Heart left ventricle (tissue), 16 donors: ENCODE measurements around the gene SOX30. TPM values are rescaled to one million over a fixed set of nuclear protein-coding genes. Genes with fewer than 3 reads are reported as not detected.

ENCODE experiments used
- ATAC-seq, 4 donors: fragments of 200-7000 bp; cut with Tn5 transposase; one replicate each; pipeline ENCODE4 v1.9.1; 2020 to 2022; ENCODE audit warnings: moderate library complexity in 4 of 4, mild to moderate bottlenecking in 3 of 4, moderate number of reproducible peaks in 1 of 4
- DNase-seq, 5 donors: peaks; one replicate each; pipeline ENCODE4 v3.0.0-alpha.2; 2020
- H3K27ac ChIP-seq, 12 donors: fragments of 200-600 bp; sonication (generic) in 4 of 12; one replicate each; pipeline versions ENCODE4 v1.5.0 to v1.8.0; 2016 to 2022; ENCODE audit warnings: mild to moderate bottlenecking in 2 of 12
- H3K27me3 ChIP-seq, 9 donors: fragments of 200-600 bp; sonication (generic) in 2 of 9; one replicate each; pipeline versions ENCODE4 v1.5.1 to v1.8.0; 2016 to 2022; ENCODE audit warnings: mild to moderate bottlenecking in 3 of 9
- H3K36me3 ChIP-seq, 9 donors: fragments of 200-600 bp; sonication (generic) in 2 of 9; one replicate each; pipeline versions ENCODE4 v1.5.0 to v1.8.0; 2018 to 2022; ENCODE audit warnings: mild to moderate bottlenecking in 2 of 9
- H3K4me1 ChIP-seq, 12 donors: fragments of 200-600 bp; sonication (generic) in 4 of 12; one replicate each; pipeline versions ENCODE4 v1.5.0 to v1.8.0; 2016 to 2022; ENCODE audit warnings: mild to moderate bottlenecking in 3 of 12
- H3K4me3 ChIP-seq, 12 donors: fragments of 200-600 bp; sonication (generic) in 4 of 12; one replicate each; pipeline versions ENCODE4 v1.5.0 to v1.8.0; 2017 to 2022; ENCODE audit warnings: mild to moderate bottlenecking in 9 of 12, moderate library complexity in 4 of 12
- H3K9me3 ChIP-seq, 12 donors: fragments of 200-600 bp; sonication (generic) in 4 of 12; one replicate each; pipeline versions ENCODE4 v1.5.0 to v1.8.0; 2016 to 2022; ENCODE audit warnings: mild to moderate bottlenecking in 1 of 12
- POLR2A ChIP-seq, 2 donors: fragments of 450-650 bp; IDR thresholded peaks; one replicate each; pipeline ENCODE4 v1.6.1; 2017; ENCODE audit warnings: antibody characterized with exemption in 2 of 2, mild to moderate bottlenecking in 2 of 2, moderate library complexity in 2 of 2
- WGBS, 4 donors: extraction: QIAGEN DNeasy Blood & Tissue Kit in 2 of 4; methylation state at CpG; one replicate each; pipeline versions ENCODE4 v1.1.5 to v1.1.7; 2013 to 2018; 5-methylcytosine and 5-hydroxymethylcytosine counted together
- intact Hi-C, 10 donors: fragments of 100-400 bp; cut with DNase I; formaldehyde crosslinking; loops; one replicate each; pipeline versions ENCODE4 v1.11.1 to v1.14.2; 2022
- polyA plus RNA-seq, 2 donors: library from polyadenylated mRNA; stranded (reverse); fragments of 200-250 nt; gene quantifications; one replicate each; pipeline ENCODE4 v1.2.3, GENCODE V29; 2013
- total RNA-seq, 9 donors: library from RNA; depleted of rRNA in 2 of 9; stranded (reverse); fragments of >200 nt in 2 of 9; fragmentation: NEBNext Ultra II Directional in 3 of 9; extraction: Animal tissue kit (Norgen Biotek cat#: 25700) in 3 of 9; gene quantifications; one replicate each; pipeline versions ENCODE4 v1.1.0 to v1.2.4, GENCODE V29; 2016 to 2023
- TF ChIP-seq, protein P1 (sequence below), 12 donors: fragments of 200-600 bp; sonication (generic) in 4 of 12; IDR thresholded peaks; one replicate each; pipeline versions ENCODE4 v1.5.0 to v1.8.0; 2018 to 2022; ENCODE audit warnings: antibody characterized with exemption in 12 of 12, mild to moderate bottlenecking in 5 of 12
- donor health status: ischemic (EF 13 %, LVEDD 7.1; RV severe dilation, severe dysfunction).
- donor health status: healthy with polysubstance abuse.
- donor health status: DM: no; HTN: yes; CAD: no.
- donor health status: DM: no; HTN: no; CAD: no.
- donor health status: ischemic (EF 25% LVEDD 6.9; RV normal size, moderate dysfunction).
- donor health status: ischemic (EF 25% LVEDD 5.7; RV mildly dilated, moderate dysfunction).
- donor health status: healthy.
- donor health status: DM: yes; HTN: yes; CAD: no.
- donor health status: ischemic (EF 35%, LVEDD 5.7; RV mildly dilated, moderate dysfunction).
- donor health status: nonischemic (EF 11% LVEDD 7.7; RV severe dilation, severe dysfunction).
- donor health status: DM: yes; HTN: yes; CAD: no.
- donor health status: PGD.
- donor health status: ischemic (EF 29% LVEDD 5.4; RV normal size, mild dysfunction).
- donor health status: nonischemic (EF 23%, LVEDD 6.1; RV moderate dilation, normal function).

Gene SOX30
- total and polyA plus RNA-seq, 11 donors, result 0.08 to 0.48 (median 0.14) TPM; not detected in 5

DNA sequence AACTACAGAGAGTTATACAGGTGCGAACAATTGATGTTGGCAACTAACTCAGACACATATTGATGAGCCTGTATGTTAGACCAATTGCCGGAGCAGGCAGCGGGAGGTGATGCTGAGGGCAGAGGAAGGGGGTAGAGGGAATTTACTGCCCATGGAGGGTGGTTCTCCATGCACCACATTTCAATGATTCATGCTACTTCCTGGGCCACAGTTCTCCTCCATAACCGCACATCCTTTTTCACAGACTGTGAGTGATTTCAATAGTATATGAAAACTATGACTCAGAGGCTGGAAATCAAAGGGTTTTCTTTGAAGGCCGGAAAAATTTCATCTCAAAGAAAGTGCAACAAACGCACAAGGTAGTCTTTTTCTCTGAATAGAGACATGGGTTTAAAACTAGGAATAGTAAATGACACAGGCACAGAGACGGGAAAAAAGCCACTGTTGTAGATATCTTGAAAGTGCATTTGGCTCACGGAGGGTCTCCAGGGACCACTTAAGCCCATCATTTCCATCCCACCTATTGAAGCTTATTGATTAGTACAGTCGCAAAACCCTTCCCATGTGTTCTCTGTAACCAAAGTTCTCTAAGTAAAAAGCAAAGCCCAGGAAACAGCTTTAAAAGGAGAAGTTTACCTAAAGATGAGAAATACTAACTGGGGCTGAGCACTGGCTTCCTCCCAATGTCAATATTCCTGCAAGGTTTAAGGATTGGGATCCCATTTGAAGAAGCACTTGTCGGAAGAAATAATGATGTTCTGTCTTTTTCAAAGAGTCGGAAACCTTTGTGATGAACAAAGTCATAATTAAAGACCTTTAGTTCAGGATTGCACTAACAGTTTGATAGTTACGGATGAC, 48.7 kb downstream of the SOX30 start:
- H3K27ac ChIP-seq, result peak overlapping the region in 1 of 12 donors; percentile 47
- DNase-seq (no peak), ATAC-seq (peak in 3 of 4 donors; percentile 36 to 64 (median 46))
- no peak overlapping the region for H3K4me3 ChIP-seq
- H3K36me3 ChIP-seq, result no peaks in the 10 kb centered on the region
- intact Hi-C loops, result no loop called here
- no peaks in the 10 kb centered on the region for H3K9me3 ChIP-seq
- TF ChIP-seq POLR2A (IDR thresholded peaks at IDR 0.05), result no peak
- TF ChIP-seq, protein P1, sequence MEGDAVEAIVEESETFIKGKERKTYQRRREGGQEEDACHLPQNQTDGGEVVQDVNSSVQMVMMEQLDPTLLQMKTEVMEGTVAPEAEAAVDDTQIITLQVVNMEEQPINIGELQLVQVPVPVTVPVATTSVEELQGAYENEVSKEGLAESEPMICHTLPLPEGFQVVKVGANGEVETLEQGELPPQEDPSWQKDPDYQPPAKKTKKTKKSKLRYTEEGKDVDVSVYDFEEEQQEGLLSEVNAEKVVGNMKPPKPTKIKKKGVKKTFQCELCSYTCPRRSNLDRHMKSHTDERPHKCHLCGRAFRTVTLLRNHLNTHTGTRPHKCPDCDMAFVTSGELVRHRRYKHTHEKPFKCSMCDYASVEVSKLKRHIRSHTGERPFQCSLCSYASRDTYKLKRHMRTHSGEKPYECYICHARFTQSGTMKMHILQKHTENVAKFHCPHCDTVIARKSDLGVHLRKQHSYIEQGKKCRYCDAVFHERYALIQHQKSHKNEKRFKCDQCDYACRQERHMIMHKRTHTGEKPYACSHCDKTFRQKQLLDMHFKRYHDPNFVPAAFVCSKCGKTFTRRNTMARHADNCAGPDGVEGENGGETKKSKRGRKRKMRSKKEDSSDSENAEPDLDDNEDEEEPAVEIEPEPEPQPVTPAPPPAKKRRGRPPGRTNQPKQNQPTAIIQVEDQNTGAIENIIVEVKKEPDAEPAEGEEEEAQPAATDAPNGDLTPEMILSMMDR (IDR thresholded peaks at IDR 0.05), result no peak
- 85 to 91% (median 88%) methylated on average over 12 of the region's 12 CpGs for WGBS, 4 donors
- peaks cover 0 to 37% (median 0%) of the 10 kb centered on the region in 12 donors for H3K4me1 ChIP-seq
- H3K27me3 ChIP-seq, result no peaks in the 10 kb centered on the region

DNA sequence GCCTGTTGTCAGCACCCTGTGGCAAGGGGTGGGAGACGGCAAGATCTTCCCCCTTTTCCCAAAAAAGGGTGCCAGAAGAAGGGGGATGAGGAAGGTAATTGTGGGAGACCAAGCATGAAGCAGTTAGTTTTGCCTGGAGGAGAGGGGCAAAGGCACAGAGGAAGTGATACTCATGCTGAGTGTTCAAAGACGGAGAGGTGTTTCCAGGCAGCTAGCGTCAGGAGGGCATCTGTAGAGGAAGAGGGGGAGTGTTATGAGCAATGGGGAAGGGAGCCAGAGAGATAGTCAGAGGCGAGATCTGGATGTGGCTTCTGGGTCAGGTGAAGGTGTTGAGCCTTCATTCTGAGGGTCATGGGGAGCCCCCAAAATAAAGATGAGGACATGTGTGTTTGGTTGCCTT, 49.7 kb downstream of the SOX30 start:
- peaks cover 0 to 38% (median 0%) of the 10 kb centered on the region in 12 donors for H3K4me1 ChIP-seq
- no peak overlapping the region for H3K4me3 ChIP-seq
- H3K9me3 ChIP-seq, result no peaks in the 10 kb centered on the region
- 84 to 94% (median 88%) methylated on average over 4 of the region's 4 CpGs for WGBS, 4 donors
- intact Hi-C loops, result no loop called here
- TF ChIP-seq, protein P1 (IDR thresholded peaks at IDR 0.05), result no peak
- TF ChIP-seq POLR2A (IDR thresholded peaks at IDR 0.05), result no peak
- DNase-seq, result no peak
- H3K36me3 ChIP-seq, result no peaks in the 10 kb centered on the region
- ATAC-seq, result no peak
- H3K27ac ChIP-seq, result peak overlapping the region in 1 of 12 donors; percentile 47
- no peaks in the 10 kb centered on the region for H3K27me3 ChIP-seq

DNA sequence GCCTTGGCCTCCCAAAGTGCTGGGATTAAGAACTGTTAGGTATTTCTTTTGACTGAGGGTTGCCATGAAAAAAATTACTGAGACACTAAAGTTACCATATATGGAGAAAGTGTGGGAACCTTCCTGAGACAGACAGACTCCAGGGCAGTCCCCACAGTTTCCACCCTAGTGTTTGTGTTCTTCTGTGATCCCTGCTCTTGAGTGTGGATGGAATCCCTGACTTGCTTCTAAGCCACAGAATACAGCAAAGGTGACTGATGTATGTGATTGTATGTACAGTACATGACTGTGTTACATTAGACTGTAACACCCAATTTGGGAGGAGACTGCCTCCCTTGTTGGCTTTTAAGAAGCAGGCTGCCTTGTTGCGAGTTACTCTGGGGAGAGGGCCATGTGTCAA, 52.0 kb downstream of the SOX30 start:
- intact Hi-C loops, result no loop called here
- Histone ChIP-seq H3K9me3 (no peaks in the 10 kb centered on the region), H3K36me3 (no peaks in the 10 kb centered on the region), H3K27ac (no peak overlapping the region), H3K4me1 (peaks cover 0 to 50% (median 0%) of the 10 kb centered on the region in 12 donors), H3K27me3 (no peaks in the 10 kb centered on the region), H3K4me3 (no peak overlapping the region)
- ATAC-seq, result no peak
- DNase-seq, result no peak
- TF ChIP-seq, protein P1 (IDR thresholded peaks at IDR 0.05), result no peak
- no peak for TF ChIP-seq POLR2A (IDR thresholded peaks at IDR 0.05)
- 96 to 100% (median 98%) methylated on average over 1 of the region's 1 CpG; no CpG with 5 or more reads in 1 of the 4 donors for WGBS, 4 donors

DNA sequence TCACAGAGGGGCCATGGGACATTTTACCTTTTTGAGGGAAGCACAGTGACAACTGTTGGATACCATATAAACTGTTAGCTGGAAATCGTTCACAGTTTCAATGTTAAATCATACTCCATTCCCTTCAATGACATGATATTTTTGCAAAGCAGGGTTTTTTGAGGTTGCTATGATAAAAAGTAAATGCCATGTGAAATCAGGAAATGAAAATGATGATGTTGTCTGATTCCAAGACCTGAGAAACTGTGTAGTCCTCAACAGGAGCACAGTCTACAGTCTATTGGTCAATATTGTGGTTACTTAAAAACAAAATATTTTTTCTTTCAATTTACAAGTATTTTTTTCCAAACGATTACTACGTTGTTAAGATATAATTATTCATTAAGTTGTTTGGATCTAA, 52.7 kb downstream of the SOX30 start:
- WGBS, 4 donors, result 87 to 94% (median 88%) methylated on average over 3 of the region's 3 CpGs
- intact Hi-C loops, result no loop called here
- TF ChIP-seq, protein P1 (IDR thresholded peaks at IDR 0.05), result no peak
- TF ChIP-seq POLR2A (IDR thresholded peaks at IDR 0.05), result no peak
- Histone ChIP-seq H3K9me3 (no peaks in the 10 kb centered on the region), H3K36me3 (no peaks in the 10 kb centered on the region), H3K27me3 (no peaks in the 10 kb centered on the region), H3K4me1 (peaks cover 0 to 57% (median 0%) of the 10 kb centered on the region in 12 donors), H3K27ac (no peak overlapping the region), H3K4me3 (no peak overlapping the region)
- ATAC-seq (peak in 1 of 4 donors; percentile 17), DNase-seq (no peak)
